Germinal center (tissue), 1 donor: ENCODE measurements around the gene CACNA1I.
"Not testable (repeated sequence)": the region's sequence is repeated elsewhere in the genome, so short reads cannot be mapped to it uniquely, and the experiment has no call there.

Experiments used
- DNase-seq: peaks from one replicate; pipeline ENCODE4 v3.0.0; 2012; ENCODE audit warnings: mixed read lengths, low spot score

Gene CACNA1I

GRCh38 chr22:39721206-39722031, 150.9 kb downstream of the CACNA1I start:
- DNase-seq = no peak

GRCh38 chr22:39722032-39722325, 151.4 kb downstream of the CACNA1I start:
- DNase-seq = no peak

GRCh38 chr22:39722501-39722900, 151.9 kb downstream of the CACNA1I start:
- DNase-seq = no peak

- DNase-seq = no peak
Observed at GRCh38 chr22:39723463-39723862, 152.9 kb downstream of the CACNA1I start.

- DNase-seq = no peak
Observed at GRCh38 chr22:39723899-39724351, 153.4 kb downstream of the CACNA1I start.

GRCh38 chr22:39724390-39724789, 153.8 kb downstream of the CACNA1I start:
- DNase-seq = no peak

- DNase-seq = no peak
Observed at GRCh38 chr22:39724857-39725256, 154.3 kb downstream of the CACNA1I start.

- DNase-seq = no peak
Observed at GRCh38 chr22:39725351-39726035, 154.9 kb downstream of the CACNA1I start.

- DNase-seq = no peak
Observed at GRCh38 chr22:39727541-39727940, 157.0 kb downstream of the CACNA1I start.

GRCh38 chr22:39728236-39728860, 157.8 kb downstream of the CACNA1I start:
- DNase-seq = no peak

GRCh38 chr22:39729141-39729934, 158.8 kb downstream of the CACNA1I start:
- no peak for DNase-seq

- DNase-seq = no peak
Observed at GRCh38 chr22:39731481-39731880, 160.9 kb downstream of the CACNA1I start.

GRCh38 chr22:39731881-39732555, 161.5 kb downstream of the CACNA1I start:
- no peak for DNase-seq

- DNase-seq = no peak
Observed at GRCh38 chr22:39732625-39733024, 162.1 kb downstream of the CACNA1I start.

GRCh38 chr22:39733191-39733590, 162.6 kb downstream of the CACNA1I start:
- DNase-seq = no peak

GRCh38 chr22:39734046-39734445, 163.5 kb downstream of the CACNA1I start:
- not testable (repeated sequence) for DNase-seq

GRCh38 chr22:39734866-39735265, 164.3 kb downstream of the CACNA1I start:
- no peak for DNase-seq

- DNase-seq = no peak
Observed at GRCh38 chr22:39735776-39736175, 165.2 kb downstream of the CACNA1I start.

GRCh38 chr22:39738746-39739145, 168.2 kb downstream of the CACNA1I start:
- no peak for DNase-seq
